HAP-1 (cell line): ENCODE results near the gene DUSP1.

ENCODE experiments used
- DNase-seq, 2 experiments: peaks; one replicate each; pipeline ENCODE4 v3.0.0-alpha.2; 2016 to 2020; ENCODE audit warnings: low spot score in 2 of 2
- H3K27me3 ChIP-seq: fragments of 250-450 bp; sonication (Bioruptor Pico); 2 replicates; pipeline ENCODE4 v1.5.1; 2020; ENCODE audit warnings: low read depth, mild to moderate bottlenecking, moderate library complexity
- H3K36me3 ChIP-seq: fragments of 250-450 bp; sonication (Bioruptor Pico); replicated peaks from 2 replicates; pipeline ENCODE4 v1.5.1; 2020; ENCODE audit warnings: mild to moderate bottlenecking
- H3K4me1 ChIP-seq: fragments of 250-450 bp; sonication (Bioruptor Pico); 2 replicates; pipeline ENCODE4 v1.5.1; 2020; ENCODE audit warnings: mild to moderate bottlenecking
- H3K4me3 ChIP-seq: fragments of 250-450 bp; sonication (Bioruptor Pico); 2 replicates; pipeline ENCODE4 v1.5.1; 2020; ENCODE audit warnings: mild to moderate bottlenecking, moderate library complexity
- H3K9me3 ChIP-seq: fragments of 250-450 bp; sonication (Bioruptor Pico); 2 replicates; pipeline ENCODE4 v1.5.1; 2020; ENCODE audit warnings: mild to moderate bottlenecking, moderate library complexity
- in situ Hi-C: fragments of 300-500 bp; cut with MboI; formaldehyde crosslinking; loops from 3 replicates; pipeline ENCODE4 v1.14.3; 2020; ENCODE audit warnings: low sequenced_read_pairs, inconsistent platforms, mixed read lengths

DUSP1 gene

DNA sequence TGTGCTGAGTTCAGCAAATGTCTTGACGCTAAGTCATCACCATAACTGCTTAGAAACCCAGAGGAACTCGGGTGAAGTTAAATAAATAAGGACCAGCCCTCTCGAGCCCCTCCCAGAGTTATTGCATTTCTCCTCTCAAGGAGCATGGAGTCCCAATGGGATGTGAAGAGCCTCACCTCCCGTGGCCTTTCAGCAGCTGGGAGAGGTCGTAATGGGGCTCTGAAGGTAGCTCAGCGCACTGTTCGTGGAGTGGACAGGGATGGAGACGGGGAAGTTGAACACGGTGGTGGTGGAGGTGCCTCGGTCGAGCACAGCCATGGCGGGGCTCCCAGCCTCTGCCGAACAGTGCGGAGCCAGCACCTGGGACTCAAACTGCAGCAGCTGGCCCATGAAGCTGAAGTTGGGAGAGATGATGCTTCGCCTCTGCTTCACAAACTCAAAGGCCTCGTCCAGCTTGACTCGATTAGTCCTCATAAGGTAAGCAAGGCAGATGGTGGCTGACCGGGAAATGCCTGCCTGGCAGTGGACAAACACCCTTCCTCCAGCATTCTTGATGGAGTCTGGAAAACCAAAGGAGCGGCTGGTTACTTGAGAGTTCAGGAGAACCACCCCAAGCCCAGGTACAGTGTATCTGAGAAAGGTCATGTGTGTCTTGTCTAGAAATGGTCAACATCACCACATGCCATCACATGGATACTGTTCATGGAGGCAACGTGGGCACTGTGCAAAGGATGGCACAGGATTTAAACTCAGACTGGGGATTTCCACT lies 2.2 kb downstream of the DUSP1 start:
- H3K4me3 ChIP-seq: no peak overlapping the region

DNA sequence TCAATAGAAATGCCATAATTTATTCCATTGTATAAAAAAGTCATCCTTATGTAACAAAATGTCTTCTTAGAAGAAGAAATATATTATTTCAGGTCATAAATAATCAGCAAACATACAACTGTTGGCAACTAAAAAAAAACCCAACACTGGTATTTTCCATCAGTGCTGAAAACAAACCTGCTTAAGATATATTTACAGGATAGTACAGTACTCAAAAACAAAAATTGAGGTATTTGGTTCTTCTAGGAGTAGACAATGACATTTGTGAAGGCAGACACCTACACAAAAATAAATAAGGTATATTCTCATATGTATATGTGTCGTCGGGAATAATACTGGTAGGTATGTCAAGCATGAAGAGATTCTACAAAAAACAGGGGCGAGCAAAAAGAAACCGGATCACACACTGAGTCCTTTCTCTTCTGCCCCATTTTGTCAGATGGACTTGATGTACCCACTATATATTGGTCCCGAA lies 2.9 kb downstream of the DUSP1 start:
- no peak for DNase-seq
- peaks cover 33% of the 10 kb centered on the region for H3K4me1 ChIP-seq
- no peaks in the 10 kb centered on the region for H3K9me3 ChIP-seq
- in situ Hi-C loops: no loop called here
- peaks cover 25% of the 10 kb centered on the region for H3K36me3 ChIP-seq
- H3K4me3 ChIP-seq: no peak overlapping the region
- H3K27me3 ChIP-seq: no peaks in the 10 kb centered on the region

More for the DNA sequence above, 2.2 kb downstream of the DUSP1 start:
- no peaks in the 10 kb centered on the region for H3K27me3 ChIP-seq
- H3K9me3 ChIP-seq: no peaks in the 10 kb centered on the region
- in situ Hi-C loops: no loop called here
- H3K4me1 ChIP-seq: peaks cover 33% of the 10 kb centered on the region
- peaks cover 25% of the 10 kb centered on the region for H3K36me3 ChIP-seq
- no peak for DNase-seq

DNA sequence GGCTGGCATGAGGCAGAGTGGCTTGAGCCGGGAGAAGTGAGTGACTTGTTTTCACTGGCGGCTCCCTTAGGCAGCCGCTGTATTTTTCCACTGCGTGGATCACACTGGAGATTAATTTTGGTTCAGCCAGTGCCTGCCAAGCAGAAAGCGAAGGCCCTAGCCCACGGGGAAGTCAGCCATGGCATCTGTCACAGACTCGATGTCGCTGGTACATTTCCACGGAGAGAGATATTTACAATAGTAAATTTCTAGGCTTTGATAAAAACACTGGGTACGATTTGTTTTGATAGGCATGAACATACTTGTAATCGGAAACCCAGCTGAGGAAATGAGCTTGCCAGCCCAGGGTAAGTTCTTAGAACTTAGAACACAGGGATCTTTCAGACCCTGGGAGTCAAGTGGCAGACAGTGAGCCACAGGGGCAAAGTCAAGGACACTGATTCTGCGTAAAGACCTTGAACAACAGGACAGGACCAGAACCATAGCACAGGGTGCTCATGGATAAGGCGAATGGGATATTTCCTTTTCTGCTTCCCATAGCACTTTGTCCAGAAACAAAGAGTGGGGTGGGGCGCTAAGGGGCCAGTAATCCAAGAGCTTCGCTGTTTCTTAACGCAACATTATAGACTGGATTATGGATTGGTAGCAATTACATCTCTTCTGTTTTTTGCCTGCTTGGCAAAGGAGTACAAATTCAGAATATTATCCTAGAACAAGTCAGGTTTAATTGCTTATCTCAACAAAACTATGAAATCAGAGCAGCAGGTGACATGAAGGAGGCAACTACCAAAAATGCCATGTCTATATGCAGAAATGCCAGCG lies 4.5 kb downstream of the DUSP1 start:
- Histone ChIP-seq H3K9me3 (no peaks in the 10 kb centered on the region), H3K4me3 (no peak overlapping the region), H3K4me1 (peaks cover 29% of the 10 kb centered on the region), H3K36me3 (peaks cover 25% of the 10 kb centered on the region), H3K27me3 (no peaks in the 10 kb centered on the region)
- peak in 1 of 2 experiments; percentile 35 for DNase-seq
- in situ Hi-C loops: no loop called here

DNA sequence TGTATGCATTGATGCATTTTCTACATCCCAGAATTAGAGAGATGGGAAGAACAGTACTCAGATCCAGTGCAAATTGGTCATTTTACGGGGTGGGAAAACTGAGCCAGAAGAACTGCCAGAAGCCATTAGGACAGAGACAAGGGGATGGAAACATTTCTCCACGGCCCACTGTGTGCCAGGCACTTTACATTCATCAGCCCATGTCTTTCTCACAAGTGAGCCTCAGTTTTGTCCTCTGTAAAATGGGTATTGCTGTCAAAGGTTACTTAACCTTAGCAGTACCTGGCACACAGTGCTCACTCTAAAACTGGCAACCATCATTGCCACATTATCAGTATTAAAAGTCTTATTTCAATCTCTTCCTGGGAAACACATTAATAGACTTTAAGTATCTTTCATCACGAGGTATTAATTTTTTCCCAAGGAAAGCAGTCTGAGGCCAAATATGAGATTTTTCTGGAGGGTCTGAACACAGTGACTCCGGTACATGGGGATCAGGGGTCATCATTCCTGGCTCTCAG lies 5.2 kb downstream of the DUSP1 start:
- Histone ChIP-seq H3K4me3 (peak overlapping the region; percentile 8), H3K4me1 (peaks cover 27% of the 10 kb centered on the region), H3K36me3 (peaks cover 25% of the 10 kb centered on the region), H3K27me3 (no peaks in the 10 kb centered on the region), H3K9me3 (no peaks in the 10 kb centered on the region)
- in situ Hi-C loops: no loop called here
- no peak for DNase-seq

DNA sequence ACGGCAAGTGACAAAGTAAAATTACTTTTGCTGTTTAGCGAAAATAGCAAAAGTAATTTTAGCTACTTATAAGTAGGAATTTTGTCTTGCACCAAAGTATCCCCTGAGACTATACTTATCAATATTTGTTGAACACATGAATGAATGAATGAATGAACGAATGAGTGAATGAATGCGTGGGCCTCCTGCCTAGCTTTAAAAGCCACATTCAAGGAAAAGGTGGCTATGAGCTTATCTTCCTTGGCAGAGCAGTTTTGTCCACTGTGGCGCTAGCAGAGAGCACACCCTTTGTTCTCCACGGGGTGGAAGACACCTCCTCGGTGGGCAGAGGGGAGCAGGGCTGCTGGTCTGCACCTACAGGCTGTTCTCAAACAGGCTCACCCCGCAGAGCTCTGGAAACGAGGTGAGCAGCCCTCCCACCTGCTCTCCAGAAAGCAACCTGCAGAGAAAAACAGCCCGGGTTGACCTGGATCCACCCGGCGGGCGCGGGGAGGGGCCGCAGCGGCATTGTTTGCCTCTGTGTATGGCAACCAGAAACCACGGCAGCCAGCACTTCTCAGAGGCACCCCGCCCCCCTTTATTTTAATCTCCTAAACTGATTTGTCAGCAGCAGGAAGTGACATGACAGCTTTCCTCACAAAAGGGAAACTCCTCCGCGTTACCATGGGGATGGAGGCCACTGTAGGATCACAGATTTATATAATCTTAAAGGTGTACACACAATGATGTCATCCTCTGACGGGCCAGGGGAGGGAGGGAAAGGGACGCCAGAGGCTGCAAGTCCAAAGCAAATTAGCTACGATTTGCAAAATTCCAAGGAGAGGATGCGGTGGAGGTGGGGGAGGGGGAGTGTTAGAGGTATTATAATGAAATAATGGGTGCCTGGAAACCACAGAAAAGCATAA lies 5.9 kb downstream of the DUSP1 start:
- Histone ChIP-seq H3K9me3 (no peaks in the 10 kb centered on the region), H3K4me3 (peak overlapping the region; percentile 22), H3K36me3 (peaks cover 25% of the 10 kb centered on the region), H3K4me1 (peaks cover 27% of the 10 kb centered on the region), H3K27me3 (no peaks in the 10 kb centered on the region)
- DNase-seq: peak; percentile 96 to 97
- in situ Hi-C loops: no loop called here

DNA sequence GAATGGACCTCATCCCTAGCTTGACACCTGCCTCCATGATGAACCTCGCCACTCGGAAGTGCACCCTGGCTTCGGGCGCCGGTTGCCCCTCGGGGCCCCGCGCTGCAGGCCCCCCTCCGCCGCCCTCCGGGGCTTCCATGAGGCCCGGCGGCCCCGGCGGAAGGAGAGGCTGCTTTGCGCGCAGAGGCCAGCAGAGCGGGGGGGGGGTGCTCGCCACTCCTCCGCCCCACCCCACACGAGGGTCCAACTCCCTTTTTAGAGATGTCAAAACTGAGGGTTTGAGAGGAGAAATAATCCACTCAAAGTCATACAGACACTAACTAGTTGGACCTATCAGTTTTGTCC lies 7.9 kb downstream of the DUSP1 start:
- Histone ChIP-seq H3K36me3 (peaks cover 7% of the 10 kb centered on the region), H3K9me3 (no peaks in the 10 kb centered on the region), H3K4me1 (peaks cover 15% of the 10 kb centered on the region), H3K27me3 (no peaks in the 10 kb centered on the region), H3K4me3 (no peak overlapping the region)
- no peak for DNase-seq
- in situ Hi-C loops: no loop called here

DNA sequence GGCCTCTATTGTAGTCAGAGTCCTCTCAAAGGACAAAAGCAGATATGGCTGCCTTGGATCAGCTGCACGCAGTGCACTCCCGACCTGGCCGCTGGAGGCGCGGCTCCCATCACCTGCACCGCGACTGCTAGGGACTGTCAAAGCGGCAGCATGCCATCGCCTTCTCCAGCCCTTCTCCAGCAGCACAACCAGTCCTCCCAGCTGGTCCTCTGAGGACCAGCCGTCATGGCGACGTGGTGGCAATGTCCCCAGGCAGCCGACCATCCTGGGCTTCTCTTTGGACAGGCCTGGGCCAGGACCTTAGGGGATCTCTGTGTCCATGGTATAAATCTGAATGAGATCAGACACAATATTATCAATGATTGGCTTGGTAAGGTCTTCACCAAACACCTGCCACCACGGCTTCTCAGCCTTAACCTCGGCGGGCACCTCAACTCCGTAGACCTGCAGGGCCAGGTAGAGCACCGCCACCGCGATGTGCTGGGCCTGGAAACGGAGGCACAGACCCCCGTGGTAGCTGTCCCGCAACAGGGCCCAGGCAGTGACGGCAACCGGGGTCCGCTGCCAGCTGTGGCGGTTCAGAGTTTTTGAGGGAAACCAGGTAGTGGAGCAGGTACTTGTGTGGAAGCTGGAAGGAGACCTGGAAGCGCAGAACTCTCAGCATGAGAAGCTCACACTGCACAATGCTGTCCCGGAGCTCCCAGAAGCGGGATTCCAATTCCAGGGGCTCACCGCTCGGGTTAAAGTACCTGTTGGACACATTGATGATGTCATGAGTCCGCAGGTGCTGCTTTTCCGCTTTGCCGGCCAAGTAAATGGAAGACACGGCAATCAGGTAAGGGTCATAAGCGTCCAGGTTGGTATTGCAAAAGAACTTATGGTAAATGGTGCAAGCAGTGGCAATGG lies 8.5 kb downstream of the DUSP1 start:
- Histone ChIP-seq H3K4me1 (peaks cover 15% of the 10 kb centered on the region), H3K4me3 (no peak overlapping the region), H3K36me3 (peaks cover under 1% of the 10 kb centered on the region; the same call in 1 of the 2 replicates), H3K27me3 (no peaks in the 10 kb centered on the region), H3K9me3 (no peaks in the 10 kb centered on the region)
- in situ Hi-C loops: no loop called here
- no peak for DNase-seq

DNA sequence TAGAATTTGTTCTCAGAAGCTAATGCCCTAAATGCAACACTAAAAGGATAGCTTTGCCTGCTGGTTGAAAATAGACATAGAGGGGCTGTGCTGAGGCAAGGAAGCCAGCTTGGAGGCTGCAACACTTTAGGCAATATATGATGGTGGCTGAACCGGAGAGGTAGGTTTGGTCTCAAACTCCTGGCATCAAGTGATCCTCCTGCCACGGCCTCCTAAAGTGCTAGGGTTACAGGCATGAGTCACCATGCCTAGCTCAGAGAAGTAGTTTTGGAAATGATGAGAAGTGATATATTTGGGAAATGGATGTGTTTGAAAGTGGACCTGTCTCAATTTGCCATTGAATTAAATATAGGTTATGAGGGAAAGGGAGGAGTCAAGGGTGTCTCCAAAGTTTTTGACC lies 10.0 kb downstream of the DUSP1 start:
- Histone ChIP-seq H3K9me3 (no peaks in the 10 kb centered on the region), H3K27me3 (no peaks in the 10 kb centered on the region), H3K4me1 (peaks cover 11% of the 10 kb centered on the region), H3K36me3 (no peaks in the 10 kb centered on the region), H3K4me3 (no peak overlapping the region)
- no peak for DNase-seq
- in situ Hi-C loops: no loop called here

DNA sequence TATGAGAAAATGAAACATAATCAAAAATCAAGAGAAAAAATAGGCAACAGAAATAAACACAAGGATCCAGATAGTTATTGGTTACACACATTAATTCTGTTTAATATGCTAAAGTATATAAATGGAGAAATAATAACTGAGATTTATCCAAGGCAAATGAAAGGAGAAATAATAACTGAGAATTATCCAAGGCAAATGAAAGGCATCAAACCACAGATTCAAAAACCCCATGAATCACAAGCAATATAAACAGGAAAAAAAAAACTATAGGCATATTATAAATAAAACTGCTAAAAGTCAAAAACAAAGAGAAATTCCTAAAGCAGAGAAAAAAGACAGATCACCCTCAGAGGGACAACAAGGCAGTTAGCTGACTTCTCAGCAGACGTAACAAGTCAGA lies 10.9 kb downstream of the DUSP1 start:
- DNase-seq: no peak
- no peaks in the 10 kb centered on the region for H3K9me3 ChIP-seq
- no peak overlapping the region for H3K4me3 ChIP-seq
- H3K36me3 ChIP-seq: no peaks in the 10 kb centered on the region
- in situ Hi-C loops: no loop called here
- H3K27me3 ChIP-seq: no peaks in the 10 kb centered on the region
- H3K4me1 ChIP-seq: peaks cover 6% of the 10 kb centered on the region

DNA sequence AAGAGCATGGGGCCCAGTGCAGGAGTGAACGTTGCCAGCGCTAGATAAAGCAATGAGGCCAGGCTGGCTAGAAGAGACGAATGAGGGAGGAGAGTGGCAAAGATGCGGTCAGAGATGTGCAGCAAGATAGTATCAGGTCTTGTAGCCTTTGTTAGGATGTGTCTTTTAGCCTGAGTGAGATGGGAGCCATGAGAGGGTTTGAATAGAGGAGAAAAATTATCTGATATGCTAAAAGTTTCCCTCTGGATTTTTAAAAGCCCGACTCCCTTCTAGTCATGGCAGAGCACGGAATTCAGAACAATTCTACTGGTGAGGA lies 12.2 kb downstream of the DUSP1 start:
- H3K36me3 ChIP-seq: no peaks in the 10 kb centered on the region
- H3K4me1 ChIP-seq: no peaks in the 10 kb centered on the region
- no peaks in the 10 kb centered on the region for H3K27me3 ChIP-seq
- no peak for DNase-seq
- in situ Hi-C loops: no loop called here
- no peaks in the 10 kb centered on the region for H3K9me3 ChIP-seq
- H3K4me3 ChIP-seq: no peak overlapping the region

DNA sequence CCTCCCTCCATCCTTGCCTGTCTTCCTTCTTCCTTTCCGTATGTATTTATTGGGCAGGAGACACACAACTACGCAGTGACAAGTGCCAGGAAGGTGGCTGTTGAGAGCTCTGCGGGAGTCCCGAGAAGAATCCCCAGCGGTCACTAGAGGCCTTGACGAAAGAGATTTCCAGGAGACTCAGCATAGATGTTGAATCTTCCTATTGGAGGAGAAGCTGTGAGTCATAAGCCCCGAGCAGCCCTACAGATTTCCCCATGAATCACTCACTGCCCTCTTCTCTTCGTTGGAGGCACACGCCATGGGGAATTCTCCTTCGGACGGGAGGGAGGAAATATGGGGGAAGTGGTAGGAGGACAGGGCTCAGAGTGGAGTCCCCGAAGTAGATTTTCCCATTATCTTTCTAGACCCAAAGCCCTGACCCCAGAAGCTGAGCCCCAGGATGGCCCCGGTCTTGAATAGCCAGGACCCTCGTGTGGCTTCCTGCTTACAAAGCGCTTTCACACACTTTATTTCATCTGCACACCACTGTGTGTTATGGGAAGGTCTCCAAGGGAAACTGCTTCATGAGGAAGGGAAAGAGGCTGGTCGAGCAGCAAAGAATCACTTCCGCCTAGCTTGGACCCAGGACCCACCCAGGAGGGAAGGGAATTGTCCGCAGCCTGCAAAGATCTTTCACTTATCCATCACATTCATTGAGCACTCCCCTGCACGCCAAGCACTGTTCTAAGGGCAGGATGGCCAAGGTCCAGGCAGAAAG lies 12.7 kb downstream of the DUSP1 start:
- no peak for DNase-seq
- H3K4me3 ChIP-seq: no peak overlapping the region

DNA sequence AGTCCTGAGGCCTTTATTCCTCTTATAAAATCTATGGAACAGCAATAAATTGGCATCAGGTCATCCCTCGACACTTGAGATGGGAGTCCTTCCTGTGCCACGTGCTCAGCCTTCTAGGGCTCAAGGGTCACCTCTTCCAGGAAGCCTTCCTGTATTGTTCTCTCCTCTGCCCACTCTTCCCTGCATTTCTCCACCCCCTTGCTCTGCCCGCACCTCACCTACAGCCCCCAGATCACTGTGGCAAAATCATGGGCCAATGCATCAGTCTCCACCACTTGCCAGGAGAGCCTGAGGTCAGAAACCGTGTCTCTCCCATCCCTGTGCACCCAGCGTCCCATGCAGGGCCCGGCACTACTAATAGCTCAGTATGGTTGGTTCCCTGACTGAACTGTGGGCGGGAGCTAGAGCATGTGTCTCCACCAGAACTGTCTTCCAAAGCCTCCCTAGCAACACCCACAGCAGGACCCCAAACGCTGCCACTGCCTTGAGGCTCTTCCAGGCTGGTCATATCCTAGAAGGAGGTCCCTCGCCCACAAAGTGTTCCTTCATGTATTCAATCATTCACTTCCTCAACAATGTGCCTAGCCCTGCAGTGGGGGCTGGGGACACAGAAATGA lies 13.5 kb downstream of the DUSP1 start:
- Histone ChIP-seq H3K4me3 (no peak overlapping the region), H3K36me3 (no peaks in the 10 kb centered on the region), H3K9me3 (no peaks in the 10 kb centered on the region), H3K4me1 (no peaks in the 10 kb centered on the region), H3K27me3 (0 out of 2 replicates have a peak, but pooled peaks cover 7% of the 10 kb centered on the region)
- in situ Hi-C loops: no loop called here
- DNase-seq: no peak

More for the DNA sequence above, 12.7 kb downstream of the DUSP1 start:
- H3K4me1 ChIP-seq: no peaks in the 10 kb centered on the region
- H3K9me3 ChIP-seq: no peaks in the 10 kb centered on the region
- H3K36me3 ChIP-seq: no peaks in the 10 kb centered on the region
- H3K27me3 ChIP-seq: 0 out of 2 replicates have a peak, but pooled peaks cover 2% of the 10 kb centered on the region
- in situ Hi-C loops: no loop called here
